GM12864 (cell line): Measurements from ENCODE around the gene NYNRIN.

ENCODE experiments used
- DNase-seq: peaks from one replicate; pipeline ENCODE4 v3.0.0-alpha.2; 2011; ENCODE audit warnings: low read depth
- H3K4me3 ChIP-seq: 2 replicates; pipeline ENCODE4 v1.5.1; 2011; ENCODE audit warnings: mild to moderate bottlenecking, low read depth, low read length, control low read depth
- TF ChIP-seq, protein P1 (sequence below): IDR thresholded peaks from 2 replicates; pipeline ENCODE4 v1.5.1; 2011; ENCODE audit warnings: low read depth, mild to moderate bottlenecking, moderate library complexity, low read length, control low read depth, inconsistent platforms; ENCODE audit errors: missing control alignments

The NYNRIN gene

DNA sequence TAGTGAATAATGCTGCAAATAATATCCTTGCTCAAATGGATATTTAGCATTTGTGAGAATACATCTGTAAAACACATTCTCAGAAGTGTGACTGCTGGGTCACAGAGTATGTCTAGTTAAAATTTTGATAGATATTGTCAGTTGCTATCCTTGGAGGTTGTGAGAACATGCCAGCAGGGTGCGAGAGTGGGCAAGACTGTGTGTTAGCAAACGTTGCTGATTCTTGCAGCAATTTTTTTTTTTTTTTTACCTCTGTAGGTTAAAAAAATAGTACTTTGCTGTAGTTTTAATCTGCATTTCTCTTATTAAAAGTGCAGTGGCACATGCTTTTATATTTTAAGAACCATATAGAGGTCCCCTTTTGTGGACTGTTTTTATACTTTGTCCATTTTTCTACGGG is 4.5 kb upstream of the NYNRIN start:
- no peak overlapping the region for H3K4me3 ChIP-seq
- DNase-seq = no peak
- TF ChIP-seq, protein P1, sequence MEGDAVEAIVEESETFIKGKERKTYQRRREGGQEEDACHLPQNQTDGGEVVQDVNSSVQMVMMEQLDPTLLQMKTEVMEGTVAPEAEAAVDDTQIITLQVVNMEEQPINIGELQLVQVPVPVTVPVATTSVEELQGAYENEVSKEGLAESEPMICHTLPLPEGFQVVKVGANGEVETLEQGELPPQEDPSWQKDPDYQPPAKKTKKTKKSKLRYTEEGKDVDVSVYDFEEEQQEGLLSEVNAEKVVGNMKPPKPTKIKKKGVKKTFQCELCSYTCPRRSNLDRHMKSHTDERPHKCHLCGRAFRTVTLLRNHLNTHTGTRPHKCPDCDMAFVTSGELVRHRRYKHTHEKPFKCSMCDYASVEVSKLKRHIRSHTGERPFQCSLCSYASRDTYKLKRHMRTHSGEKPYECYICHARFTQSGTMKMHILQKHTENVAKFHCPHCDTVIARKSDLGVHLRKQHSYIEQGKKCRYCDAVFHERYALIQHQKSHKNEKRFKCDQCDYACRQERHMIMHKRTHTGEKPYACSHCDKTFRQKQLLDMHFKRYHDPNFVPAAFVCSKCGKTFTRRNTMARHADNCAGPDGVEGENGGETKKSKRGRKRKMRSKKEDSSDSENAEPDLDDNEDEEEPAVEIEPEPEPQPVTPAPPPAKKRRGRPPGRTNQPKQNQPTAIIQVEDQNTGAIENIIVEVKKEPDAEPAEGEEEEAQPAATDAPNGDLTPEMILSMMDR = no peak

DNA sequence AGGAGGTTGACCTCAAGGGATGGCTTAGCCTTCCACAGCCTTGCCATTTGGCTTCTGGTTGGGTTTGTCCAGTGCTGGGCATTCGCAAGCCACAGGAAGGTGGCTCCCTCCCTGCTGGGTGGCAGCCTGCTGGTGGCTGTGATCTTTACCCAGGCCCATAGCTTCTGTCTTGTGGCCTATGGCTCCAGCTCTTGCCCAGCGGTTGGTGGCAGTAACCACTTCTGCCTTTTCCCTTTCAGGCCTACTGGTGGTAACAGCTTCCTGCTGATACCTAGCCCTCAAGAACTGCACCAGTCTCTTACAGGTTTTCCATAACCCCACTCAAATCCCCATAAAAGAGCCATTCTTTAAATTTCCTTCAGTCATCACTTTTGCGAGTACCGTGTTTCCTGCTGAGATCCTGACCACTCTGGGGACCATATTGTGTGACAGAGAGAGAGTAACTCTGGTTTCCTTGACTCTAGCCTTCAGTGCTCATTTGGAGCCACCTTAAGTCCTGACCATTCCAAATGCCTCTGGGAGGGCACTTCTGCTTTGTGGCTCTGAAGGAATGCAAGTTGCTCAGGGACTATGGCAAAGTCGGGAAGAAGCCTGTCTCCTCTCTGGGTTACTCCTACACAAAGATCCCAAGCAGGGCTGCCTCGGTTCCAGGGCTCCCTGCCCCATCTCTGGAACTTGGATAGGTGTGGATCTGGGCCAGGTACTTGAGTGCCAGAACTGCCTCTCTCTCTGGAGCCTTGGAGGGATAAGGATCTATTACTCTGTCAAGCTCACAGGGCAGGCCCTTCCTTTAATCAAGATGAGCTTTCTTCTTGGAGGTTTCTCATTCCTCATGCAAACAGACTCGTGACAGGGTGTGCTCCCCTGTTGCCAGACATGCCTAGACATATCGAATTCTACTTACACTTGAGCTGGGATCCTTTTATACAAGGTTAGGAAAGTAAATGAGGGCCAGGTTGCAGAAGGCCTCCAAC is 2.9 kb upstream of the NYNRIN start:
- no peak overlapping the region for H3K4me3 ChIP-seq
- TF ChIP-seq, protein P1 = no peak
- no peak for DNase-seq

DNA sequence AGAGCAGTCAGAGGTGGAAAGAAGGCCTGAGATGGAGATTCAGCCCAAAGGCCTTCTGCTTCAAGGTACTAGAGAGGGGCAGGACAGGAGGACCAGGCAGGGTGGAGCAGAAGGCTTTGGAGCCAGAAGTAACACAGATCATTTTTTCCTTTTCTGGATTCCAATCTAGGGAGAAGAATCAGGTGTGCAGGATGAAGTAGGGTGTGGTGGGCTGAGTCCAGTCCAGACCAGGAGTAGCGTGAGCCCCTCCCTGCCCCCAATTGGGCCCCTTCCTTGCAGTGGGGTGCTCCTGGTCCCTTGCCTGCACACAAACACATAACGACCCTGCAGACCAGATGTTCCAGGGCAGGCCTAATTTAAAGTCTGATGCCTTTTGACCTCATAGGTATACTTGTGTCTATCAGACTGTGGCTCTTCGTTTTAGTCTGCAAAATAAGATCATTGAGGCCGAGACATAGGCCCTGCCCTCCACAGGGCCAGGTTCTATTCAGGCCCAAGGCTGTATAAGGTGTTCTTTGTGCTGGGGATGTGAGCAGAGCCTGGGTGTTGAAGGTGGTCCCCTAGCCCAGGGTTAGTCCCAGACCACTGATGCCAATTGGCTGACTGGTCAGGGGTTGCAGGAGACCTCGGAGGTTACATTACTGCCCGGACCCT is 1.0 kb upstream of the NYNRIN start:
- H3K4me3 ChIP-seq = no peak overlapping the region
- DNase-seq = no peak
- TF ChIP-seq, protein P1 = no peak

DNA sequence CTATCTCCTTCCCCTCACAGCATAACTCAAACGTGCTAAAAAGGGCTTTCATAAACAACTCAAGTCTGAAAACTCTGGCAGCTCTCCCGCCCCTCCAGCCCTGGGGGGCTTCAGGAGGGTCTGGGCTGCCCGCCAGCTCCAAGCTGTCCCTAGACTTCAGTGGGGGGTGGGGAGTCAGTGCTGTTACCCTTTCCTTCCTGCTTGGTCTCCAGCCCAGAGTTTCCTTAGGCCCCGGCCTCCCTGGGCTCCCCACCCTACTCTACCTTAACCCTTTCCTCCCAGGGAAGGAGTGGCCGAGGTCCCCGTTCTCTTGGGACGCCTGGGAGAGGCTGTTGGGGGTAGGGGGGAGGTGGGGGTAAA is 530 bp upstream of the NYNRIN start:
- no peak overlapping the region for H3K4me3 ChIP-seq

DNA sequence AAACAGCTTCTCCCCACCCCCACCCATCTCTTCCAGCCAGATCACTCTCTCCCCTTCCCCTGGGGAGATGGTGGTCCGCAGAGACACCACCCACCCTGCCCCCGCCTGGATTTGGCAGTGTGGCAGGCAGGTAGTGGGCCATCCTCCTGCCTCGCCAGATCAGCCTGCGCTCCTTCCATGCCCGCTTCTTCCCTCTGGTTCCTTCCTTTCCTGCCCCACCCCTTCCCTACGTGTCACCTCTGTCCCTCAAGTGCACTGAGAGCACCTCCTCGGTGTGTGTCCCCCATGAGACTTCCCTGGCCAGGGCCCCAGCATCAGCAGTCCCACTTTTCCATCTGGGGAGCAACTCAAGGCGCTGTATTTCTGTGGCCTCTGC is 632 bp downstream of the NYNRIN start:
- no peak overlapping the region for H3K4me3 ChIP-seq
- no peak for DNase-seq
- TF ChIP-seq, protein P1 = no peak

More for the DNA sequence above, 530 bp upstream of the NYNRIN start:
- TF ChIP-seq, protein P1 = no peak
- DNase-seq = no peak

DNA sequence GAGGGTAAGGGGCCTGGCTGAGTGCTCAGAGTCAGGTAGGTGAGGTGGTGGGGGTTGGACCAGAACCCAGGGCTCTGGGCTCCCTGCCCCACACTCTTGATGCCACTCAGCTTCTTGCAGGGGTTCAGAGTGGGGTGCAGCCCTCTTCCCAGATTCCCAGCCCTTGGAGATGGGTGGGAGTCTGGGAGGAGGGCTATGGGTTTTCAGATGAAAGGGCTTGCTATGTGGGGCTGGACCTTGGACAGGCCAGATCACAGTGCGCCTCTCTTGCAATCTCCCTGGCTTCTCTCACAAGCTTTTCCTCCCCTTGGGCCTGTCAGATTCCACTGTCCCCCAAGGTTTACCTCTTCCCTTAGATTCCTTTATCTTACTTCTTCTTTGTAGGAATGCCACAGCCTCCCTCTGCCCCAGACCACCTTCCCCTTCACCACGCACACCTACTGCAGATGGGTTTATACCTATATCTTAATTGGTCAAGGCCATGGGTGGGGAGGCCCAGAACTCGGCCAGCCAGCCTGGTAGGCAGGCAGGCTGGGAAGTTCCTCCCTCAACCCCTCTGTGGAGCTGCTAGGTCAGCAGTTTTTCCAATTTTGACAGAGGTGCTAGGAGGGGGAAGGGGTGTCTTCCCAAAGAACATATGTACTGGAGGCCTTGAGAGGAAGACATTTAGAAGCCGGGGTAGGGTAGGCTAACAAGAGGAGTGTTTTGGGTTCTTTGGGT is 1.4 kb downstream of the NYNRIN start:
- TF ChIP-seq, protein P1 = no peak
- DNase-seq = no peak
- no peak overlapping the region for H3K4me3 ChIP-seq
